ENCODE data around the gene LRPPRC. TPM values are rescaled to one million over a fixed set of nuclear protein-coding genes. Genes with fewer than 3 reads are reported as not detected.

LRPPRC gene
- total RNA-seq, 4 donors from 2014 or later, result 35.7 to 65.0 (median 53.2) TPM

- Histone ChIP-seq H3K27me3 (peaks cover 0 to 13% (median 0%) of the 10 kb centered on the region in 4 donors), H3K4me3 (no peak overlapping the region), H3K36me3 (no peaks in the 10 kb centered on the region), H3K4me1 (no peaks in the 10 kb centered on the region), H3K9me3 (no peaks in the 10 kb centered on the region), H3K27ac (no peak overlapping the region)
- intact Hi-C loops (cut with DNase I), result no loop called here
- 78 to 79% methylated on average over 14 of the region's 14 CpGs for WGBS, 2 donors
- DNase-seq, result no peak
- TF ChIP-seq CTCF (IDR thresholded peaks at IDR 0.05) (no peak), POLR2A (IDR thresholded peaks at IDR 0.05) (no peak)
Measured at GRCh38 chr2:43839776-43840564, 155.8 kb downstream of the LRPPRC start.

DNA sequence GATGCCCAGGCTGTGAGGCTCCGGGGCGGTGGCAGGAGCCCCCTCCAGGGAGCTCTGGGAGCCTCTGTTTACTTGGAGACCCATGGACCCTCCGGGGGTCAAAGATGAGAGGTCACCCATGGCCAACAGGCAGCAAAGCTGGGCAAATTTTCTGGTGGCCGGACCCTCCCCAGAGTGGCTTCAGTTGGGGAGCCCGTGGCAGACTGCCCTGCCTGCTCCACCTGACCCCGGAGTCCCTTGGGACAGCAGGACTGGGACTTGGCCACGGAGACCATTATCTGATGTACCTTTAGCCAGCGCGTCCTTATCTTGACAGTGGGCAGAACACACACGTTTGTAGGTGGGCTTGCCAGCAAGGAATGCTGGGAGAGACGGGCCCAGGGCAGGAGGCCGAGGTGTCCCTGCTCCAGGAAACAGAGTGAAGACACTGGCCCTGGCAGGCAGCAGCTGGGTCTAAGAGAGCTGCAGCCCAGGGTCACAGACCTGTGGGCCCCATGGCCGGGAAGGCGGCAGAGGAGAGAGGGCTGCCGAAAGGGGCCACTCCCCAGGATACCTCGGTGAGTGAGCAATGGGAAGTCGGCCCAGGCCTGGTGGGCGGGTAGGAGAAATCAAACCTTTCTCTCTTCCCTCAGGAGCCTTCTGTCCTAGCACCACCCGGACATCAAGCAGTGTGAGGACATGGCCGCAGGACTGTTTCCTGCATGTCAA is 157.1 kb downstream of the LRPPRC start, which contains the start of the genes ABCG5 and ABCG8:
Gene ABCG5 (minus strand): TSS at position 280 of the 708 bp plus-strand sequence. CDS start 160 bp downstream, at position 120.
Gene ABCG8 (plus strand): TSS at position 412 of the 708 bp plus-strand sequence. CDS start 83 bp downstream, at position 495.
- Histone ChIP-seq H3K27me3 (peaks cover 0 to 17% (median 0%) of the 10 kb centered on the region in 4 donors), H3K27ac (no peak within 1 kb of the TSS), H3K4me1 (no peaks in the 10 kb centered on the region), H3K4me3 (no peak within 1 kb of the TSS), H3K36me3 (no peaks in the 10 kb centered on the region), H3K9me3 (no peaks in the 10 kb centered on the region)
- 75 to 83% methylated on average over 6 to 11 of the region's 20 CpGs for WGBS, 2 donors
- DNase-seq, result no peak
- TF ChIP-seq POLR2A (IDR thresholded peaks at IDR 0.05), result no peak
- no peak for TF ChIP-seq CTCF (IDR thresholded peaks at IDR 0.05)
- intact Hi-C loops (cut with DNase I), result no loop called here

- Histone ChIP-seq H3K27me3 (peaks cover 0 to 17% (median 0%) of the 10 kb centered on the region in 4 donors), H3K4me3 (no peak overlapping the region), H3K36me3 (no peaks in the 10 kb centered on the region), H3K27ac (no peak overlapping the region), H3K9me3 (no peaks in the 10 kb centered on the region), H3K4me1 (no peaks in the 10 kb centered on the region)
- TF ChIP-seq POLR2A (IDR thresholded peaks at IDR 0.05) (no peak), CTCF (IDR thresholded peaks at IDR 0.05) (no peak)
- intact Hi-C loops (cut with DNase I), result no loop called here
- DNase-seq, result no peak
- WGBS, 2 donors, result 84 to 92% methylated on average over 10 to 13 of the region's 21 CpGs
Measured at GRCh38 chr2:43837831-43838559, 157.8 kb downstream of the LRPPRC start.

DNA sequence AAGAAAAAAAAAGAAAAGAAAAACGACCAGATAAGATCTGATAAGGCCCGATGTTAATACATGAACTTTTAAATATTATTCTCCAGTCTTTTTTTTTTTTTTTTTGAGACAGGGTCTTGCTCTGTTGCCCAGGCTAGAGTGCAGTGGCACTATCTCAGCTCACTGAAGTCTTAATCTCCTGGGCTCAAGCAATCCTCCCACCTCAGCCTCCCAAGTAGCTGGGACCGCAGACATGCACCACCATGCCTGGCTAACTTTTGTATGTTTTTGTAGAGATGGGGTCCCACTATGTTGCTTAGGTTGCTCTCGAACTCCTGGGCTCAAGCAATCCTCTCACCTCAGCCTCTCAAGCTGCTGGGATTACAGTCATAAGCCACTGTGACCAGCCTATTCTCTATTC is 158.8 kb downstream of the LRPPRC start:
- Histone ChIP-seq H3K4me1 (peaks cover 0 to 7% (median 5%) of the 10 kb centered on the region in 3 donors), H3K9me3 (no peaks in the 10 kb centered on the region), H3K27ac (no peak overlapping the region), H3K4me3 (no peak overlapping the region), H3K27me3 (peaks cover 0 to 26% (median 2%) of the 10 kb centered on the region in 4 donors), H3K36me3 (no peaks in the 10 kb centered on the region)
- DNase-seq, result no peak
- WGBS, 2 donors, result 71 to 81% methylated on average over 4 of the region's 4 CpGs
- TF ChIP-seq CTCF (IDR thresholded peaks at IDR 0.05) (no peak), POLR2A (IDR thresholded peaks at IDR 0.05) (no peak)
- intact Hi-C loops (cut with DNase I), result no loop called here

Small RNA genes within 50 kb of the gene (small RNA-seq; reads per million reads assigned to genes)
- gene RN7SL455P, result 0 reads per million in 4 donors
- gene RNU6-1048P, result 0 reads per million in 4 donors

Other genes starting within 250 kb of the LRPPRC start
- gene DYNC2LI1, start 221.9 kb downstream of the LRPPRC start, total RNA-seq, result 10 to 100 TPM in 3 of 4 donors, 1 to 10 TPM in 1; 9.4 to 19.1 (median 14.4) TPM
- gene ABCG5, start 157.2 kb downstream of the LRPPRC start, total RNA-seq, result not detected
- not detected for gene ABCG8, start 157.0 kb downstream of the LRPPRC start, total RNA-seq
- 10 to 100 TPM; 14.9 to 53.8 (median 19.1) TPM for gene PPM1B, start 172.9 kb upstream of the LRPPRC start, total RNA-seq